HFFc6 (cell line): ENCODE results near the gene CDK7. TPM values are rescaled to one million over a fixed set of nuclear protein-coding genes. Genes with fewer than 3 reads are reported as not detected.

Experiments used
- DNase-seq: peaks from one replicate; pipeline ENCODE4 v3.0.0-alpha.2; 2018
- H3K27ac Mint-ChIP-seq: 2 replicates; pipeline ENCODE4 v1.8.0; 2020; ENCODE audit warnings: mild to moderate bottlenecking, mixed read lengths
- H3K27me3 Mint-ChIP-seq: 2 replicates; pipeline ENCODE4 v1.8.0; 2021; ENCODE audit warnings: mild to moderate bottlenecking, moderate library complexity, mixed read lengths; ENCODE audit not compliant: insufficient read depth
- H3K36me3 Mint-ChIP-seq: 2 replicates; pipeline ENCODE4 v1.8.0; 2021; ENCODE audit warnings: low read depth, mixed read lengths
- H3K4me1 Mint-ChIP-seq: 2 replicates; pipeline ENCODE4 v1.8.0; 2020; ENCODE audit warnings: low read depth, mixed read lengths
- H3K4me3 Mint-ChIP-seq: 2 replicates; pipeline ENCODE4 v1.8.0; 2020; ENCODE audit warnings: mild to moderate bottlenecking, moderate library complexity, mixed read lengths
- H3K9me3 Mint-ChIP-seq: 2 replicates; pipeline ENCODE4 v1.8.0; 2020; ENCODE audit warnings: mild to moderate bottlenecking, mixed read lengths
- total RNA-seq, 6 experiments: library from RNA; stranded (reverse); fragmentation: NEBNext Ultra II Directional; extraction: Animal tissue kit (Norgen Biotek cat#: 25700); gene quantifications; 2 replicates in 1 of 6; 3 replicates in 5 of 6; pipeline ENCODE4 v1.2.3, GENCODE V29; 2021
- TF ChIP-seq, protein P1 (sequence below): fragments of 200-600 bp; sonication (generic); IDR thresholded peaks from 2 replicates; pipeline ENCODE4 v1.5.0; 2021; ENCODE audit warnings: antibody characterized with exemption, mild to moderate bottlenecking

CDK7 gene
- total RNA-seq, 6 experiments from 2014 or later: 46.9 to 61.0 (median 54.1) TPM

DNA sequence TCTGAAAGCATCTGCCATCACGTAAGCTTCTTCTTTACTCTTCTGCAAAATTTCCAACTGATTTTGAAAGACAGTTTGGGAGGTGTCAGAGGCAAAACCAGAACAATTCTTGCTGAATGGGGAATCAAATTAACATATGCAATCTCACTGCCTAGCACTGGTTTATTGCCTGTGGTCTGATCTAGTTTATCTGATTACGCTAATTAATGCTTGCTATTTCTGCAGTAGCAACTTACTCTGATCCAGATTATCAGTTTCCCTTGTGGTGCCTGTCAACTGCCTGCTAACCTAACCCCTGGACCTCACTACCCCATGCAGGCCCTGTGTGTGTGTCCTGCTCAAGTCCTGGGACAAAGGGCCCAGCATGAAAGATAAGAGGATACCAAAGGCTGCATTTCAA lies 57.6 kb downstream of the CDK7 start:
- DNase-seq: no peak
- no peaks in the 10 kb centered on the region for H3K36me3 Mint-ChIP-seq
- no peaks in the 10 kb centered on the region for H3K27me3 Mint-ChIP-seq
- H3K9me3 Mint-ChIP-seq: no peaks in the 10 kb centered on the region
- no peak overlapping the region for H3K27ac Mint-ChIP-seq
- H3K4me3 Mint-ChIP-seq: no peak overlapping the region
- TF ChIP-seq, protein P1, sequence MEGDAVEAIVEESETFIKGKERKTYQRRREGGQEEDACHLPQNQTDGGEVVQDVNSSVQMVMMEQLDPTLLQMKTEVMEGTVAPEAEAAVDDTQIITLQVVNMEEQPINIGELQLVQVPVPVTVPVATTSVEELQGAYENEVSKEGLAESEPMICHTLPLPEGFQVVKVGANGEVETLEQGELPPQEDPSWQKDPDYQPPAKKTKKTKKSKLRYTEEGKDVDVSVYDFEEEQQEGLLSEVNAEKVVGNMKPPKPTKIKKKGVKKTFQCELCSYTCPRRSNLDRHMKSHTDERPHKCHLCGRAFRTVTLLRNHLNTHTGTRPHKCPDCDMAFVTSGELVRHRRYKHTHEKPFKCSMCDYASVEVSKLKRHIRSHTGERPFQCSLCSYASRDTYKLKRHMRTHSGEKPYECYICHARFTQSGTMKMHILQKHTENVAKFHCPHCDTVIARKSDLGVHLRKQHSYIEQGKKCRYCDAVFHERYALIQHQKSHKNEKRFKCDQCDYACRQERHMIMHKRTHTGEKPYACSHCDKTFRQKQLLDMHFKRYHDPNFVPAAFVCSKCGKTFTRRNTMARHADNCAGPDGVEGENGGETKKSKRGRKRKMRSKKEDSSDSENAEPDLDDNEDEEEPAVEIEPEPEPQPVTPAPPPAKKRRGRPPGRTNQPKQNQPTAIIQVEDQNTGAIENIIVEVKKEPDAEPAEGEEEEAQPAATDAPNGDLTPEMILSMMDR: no peak
- H3K4me1 Mint-ChIP-seq: peaks cover 13% of the 10 kb centered on the region

DNA sequence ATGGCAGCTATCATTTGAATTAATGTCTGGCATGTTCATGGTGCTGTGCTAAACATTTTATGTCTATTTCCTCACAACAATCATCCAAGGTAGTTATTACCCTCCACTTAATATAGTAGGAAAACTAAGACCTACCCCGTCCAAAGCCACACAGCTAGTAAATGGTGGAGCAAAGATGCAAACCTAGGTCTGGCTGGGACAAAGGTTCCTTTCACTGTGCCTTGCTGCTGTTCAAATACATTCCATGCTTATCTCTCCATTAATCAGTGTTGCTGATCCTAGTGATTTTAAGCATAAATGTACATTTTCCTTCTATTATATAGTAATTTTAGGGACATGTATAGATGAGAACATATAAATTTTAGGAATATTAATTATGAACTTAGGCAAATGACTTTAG lies 59.2 kb downstream of the CDK7 start:
- Mint-ChIP-seq H3K4me1 (peaks cover 13% of the 10 kb centered on the region), H3K27ac (no peak overlapping the region), H3K9me3 (no peaks in the 10 kb centered on the region), H3K27me3 (no peaks in the 10 kb centered on the region), H3K36me3 (no peaks in the 10 kb centered on the region), H3K4me3 (no peak overlapping the region)
- DNase-seq: no peak
- TF ChIP-seq, protein P1: no peak

DNA sequence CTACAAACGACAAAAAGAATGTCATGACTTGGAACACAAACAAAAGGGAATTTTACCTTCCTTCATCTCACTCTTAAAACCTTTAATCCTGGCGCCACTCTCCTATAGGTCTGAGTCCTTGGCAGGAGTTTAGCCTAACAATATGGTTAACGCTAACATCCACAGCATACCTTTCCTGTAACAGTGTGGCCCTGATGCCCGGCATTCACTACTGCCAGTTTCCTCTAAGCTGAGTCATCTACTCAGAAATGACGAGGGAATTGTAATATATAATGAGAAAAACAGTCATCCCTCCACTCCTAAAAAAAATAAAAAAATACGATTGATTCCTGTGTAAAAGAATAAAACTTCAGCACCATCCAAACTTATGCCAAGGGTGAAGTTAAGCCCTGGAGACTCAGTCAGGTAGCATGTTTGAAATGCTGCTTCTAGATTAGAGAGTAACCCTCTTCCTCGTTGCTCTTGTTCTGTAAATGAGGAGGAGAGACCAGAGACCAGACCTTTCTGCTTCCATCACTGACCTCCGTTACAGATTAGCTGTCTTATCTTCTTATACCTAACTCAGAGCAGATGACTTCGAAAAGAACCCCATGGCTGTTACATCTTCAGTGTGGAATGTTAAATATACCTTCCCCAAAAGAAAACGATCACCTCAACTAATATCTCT lies 60.5 kb downstream of the CDK7 start:
- H3K36me3 Mint-ChIP-seq: no peaks in the 10 kb centered on the region
- peak overlapping the region; percentile 83 for H3K27ac Mint-ChIP-seq
- no peaks in the 10 kb centered on the region for H3K27me3 Mint-ChIP-seq
- H3K4me3 Mint-ChIP-seq: peak overlapping the region; percentile 2; the same call in 1 of the 2 replicates
- H3K9me3 Mint-ChIP-seq: no peaks in the 10 kb centered on the region
- TF ChIP-seq, protein P1: no peak
- DNase-seq: peak; percentile 50
- H3K4me1 Mint-ChIP-seq: peaks cover 13% of the 10 kb centered on the region

DNA sequence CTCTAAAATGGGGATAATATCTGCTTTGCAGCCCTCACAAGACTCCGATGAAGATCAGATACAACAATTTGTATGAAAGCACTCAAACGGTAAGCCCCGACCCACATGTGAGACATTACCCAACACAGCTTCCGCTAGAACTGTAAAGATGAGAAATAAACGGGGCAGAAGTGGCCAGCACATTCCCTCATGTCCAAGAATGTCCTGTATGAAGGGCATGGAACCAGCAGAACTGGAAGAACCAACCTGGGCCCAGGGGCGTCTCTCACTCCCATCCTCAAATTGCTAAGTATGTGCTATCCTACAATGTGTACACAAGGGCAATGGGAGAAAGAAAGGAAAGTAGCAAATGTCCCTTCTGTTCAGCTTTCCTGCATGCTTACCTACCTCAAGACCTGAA lies 64.9 kb downstream of the CDK7 start:
- no peak for DNase-seq
- no peak overlapping the region for H3K4me3 Mint-ChIP-seq
- no peaks in the 10 kb centered on the region for H3K27me3 Mint-ChIP-seq
- H3K9me3 Mint-ChIP-seq: no peaks in the 10 kb centered on the region
- TF ChIP-seq, protein P1: no peak
- peaks cover 12% of the 10 kb centered on the region for H3K4me1 Mint-ChIP-seq
- H3K36me3 Mint-ChIP-seq: no peaks in the 10 kb centered on the region
- H3K27ac Mint-ChIP-seq: no peak overlapping the region

DNA sequence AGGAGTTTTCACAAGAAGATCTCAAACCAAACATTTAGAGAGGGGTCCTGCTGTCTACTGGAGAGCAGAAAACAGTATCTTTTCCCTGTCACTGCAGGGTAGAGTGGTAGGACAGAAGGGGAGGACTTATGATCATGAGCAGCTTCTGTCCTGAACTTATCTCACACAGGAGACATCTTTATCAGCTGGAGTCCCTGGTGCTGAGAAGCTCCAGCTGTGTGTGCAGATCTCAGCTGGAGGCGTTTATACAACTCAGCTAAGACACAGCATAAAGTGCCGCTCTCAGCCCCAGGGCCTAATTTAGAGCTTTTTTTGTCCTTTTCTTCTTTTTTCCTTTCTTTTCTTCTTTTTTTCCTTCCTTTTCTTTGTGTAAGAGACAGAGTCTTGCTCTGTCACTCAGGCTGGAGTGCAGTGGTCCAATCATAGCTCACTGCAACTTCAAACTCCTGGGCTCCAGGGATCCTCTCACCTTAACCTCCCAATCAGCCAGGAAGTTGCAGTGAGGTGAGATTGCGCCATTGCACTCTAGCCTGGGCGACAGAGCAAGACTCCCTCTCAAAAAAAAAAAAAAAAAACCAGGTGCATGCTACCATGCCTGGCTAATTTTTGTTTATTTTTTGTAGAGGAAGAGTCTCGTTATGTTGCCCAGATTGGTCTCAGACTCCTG lies 66.0 kb downstream of the CDK7 start:
- no peak for DNase-seq

More for the DNA sequence above, 66.0 kb downstream of the CDK7 start:
- Mint-ChIP-seq H3K4me1 (peaks cover 2% of the 10 kb centered on the region), H3K27me3 (no peaks in the 10 kb centered on the region), H3K36me3 (no peaks in the 10 kb centered on the region), H3K27ac (no peak overlapping the region), H3K4me3 (no peak overlapping the region), H3K9me3 (no peaks in the 10 kb centered on the region)
- TF ChIP-seq, protein P1: no peak
